Measurements from ENCODE around the gene KRTAP10-2.
"Not testable (repeated sequence)": the region's sequence is repeated elsewhere in the genome, so short reads cannot be mapped to it uniquely, and the experiment has no call there.

DNA sequence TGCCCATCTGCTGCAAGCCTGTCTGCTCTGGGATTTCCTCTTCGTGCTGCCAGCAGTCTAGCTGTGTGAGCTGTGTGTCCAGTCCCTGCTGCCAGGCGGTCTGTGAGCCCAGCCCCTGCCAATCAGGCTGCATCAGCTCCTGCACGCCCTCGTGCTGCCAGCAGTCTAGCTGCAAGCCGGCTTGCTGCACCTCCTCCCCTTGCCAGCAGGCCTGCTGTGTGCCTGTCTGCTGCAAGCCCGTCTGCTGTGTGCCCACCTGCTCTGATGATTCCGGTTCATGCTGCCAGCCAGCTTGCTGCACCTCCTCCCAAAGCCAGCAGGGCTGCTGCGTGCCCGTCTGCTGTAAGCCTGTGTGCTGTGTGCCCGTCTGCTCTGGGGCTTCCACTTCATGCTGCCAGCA is 49.8 kb upstream of the KRTAP10-2 start:
- TF ChIP-seq POLR2A (IDR thresholded peaks at IDR 0.05) = not testable (repeated sequence)
- TF ChIP-seq, protein P1, sequence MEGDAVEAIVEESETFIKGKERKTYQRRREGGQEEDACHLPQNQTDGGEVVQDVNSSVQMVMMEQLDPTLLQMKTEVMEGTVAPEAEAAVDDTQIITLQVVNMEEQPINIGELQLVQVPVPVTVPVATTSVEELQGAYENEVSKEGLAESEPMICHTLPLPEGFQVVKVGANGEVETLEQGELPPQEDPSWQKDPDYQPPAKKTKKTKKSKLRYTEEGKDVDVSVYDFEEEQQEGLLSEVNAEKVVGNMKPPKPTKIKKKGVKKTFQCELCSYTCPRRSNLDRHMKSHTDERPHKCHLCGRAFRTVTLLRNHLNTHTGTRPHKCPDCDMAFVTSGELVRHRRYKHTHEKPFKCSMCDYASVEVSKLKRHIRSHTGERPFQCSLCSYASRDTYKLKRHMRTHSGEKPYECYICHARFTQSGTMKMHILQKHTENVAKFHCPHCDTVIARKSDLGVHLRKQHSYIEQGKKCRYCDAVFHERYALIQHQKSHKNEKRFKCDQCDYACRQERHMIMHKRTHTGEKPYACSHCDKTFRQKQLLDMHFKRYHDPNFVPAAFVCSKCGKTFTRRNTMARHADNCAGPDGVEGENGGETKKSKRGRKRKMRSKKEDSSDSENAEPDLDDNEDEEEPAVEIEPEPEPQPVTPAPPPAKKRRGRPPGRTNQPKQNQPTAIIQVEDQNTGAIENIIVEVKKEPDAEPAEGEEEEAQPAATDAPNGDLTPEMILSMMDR (IDR thresholded peaks at IDR 0.05) = not testable (repeated sequence)

Data from Peyer's patch (tissue), 4 donors.